Stimulated activated CD4-positive, alpha-beta T cell treated with anti-CD3 and anti-CD28 coated beads, Interleukin-4, amount 100 ng/mL, for 48 hours (primary cell): ENCODE data around the gene PREX1.

ENCODE experiments used
- DNase-seq, 2 donors: peaks; one replicate each; pipeline ENCODE4 v3.0.0-alpha.2; 2020; ENCODE audit warnings: low read depth in 2 of 2

Gene PREX1

GRCh38 chr20:48754292-48754691, 73.5 kb downstream of the PREX1 start:
- no peak for DNase-seq

DNA sequence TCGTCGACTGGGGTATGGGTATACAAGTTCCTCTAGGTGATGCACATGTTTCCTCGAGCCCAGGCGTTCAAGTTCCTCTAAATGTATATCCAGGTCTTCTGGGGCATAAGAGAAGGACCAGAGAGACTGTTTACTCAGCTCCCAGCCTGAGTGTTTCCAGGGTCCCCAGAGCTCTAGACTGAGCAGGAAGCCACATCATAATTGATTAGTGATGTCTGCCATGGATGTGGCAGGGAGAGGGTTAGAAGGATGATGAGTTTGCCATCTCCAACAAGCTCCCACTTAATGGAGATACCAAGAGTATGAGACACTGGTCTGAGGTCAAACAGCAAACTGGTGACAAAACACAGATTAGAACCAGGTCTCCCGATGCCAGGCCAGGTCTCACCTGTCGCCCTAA, 74.8 kb downstream of the PREX1 start:
- no peak for DNase-seq

GRCh38 chr20:48751871-48752270, 75.9 kb downstream of the PREX1 start:
- no peak for DNase-seq

DNA sequence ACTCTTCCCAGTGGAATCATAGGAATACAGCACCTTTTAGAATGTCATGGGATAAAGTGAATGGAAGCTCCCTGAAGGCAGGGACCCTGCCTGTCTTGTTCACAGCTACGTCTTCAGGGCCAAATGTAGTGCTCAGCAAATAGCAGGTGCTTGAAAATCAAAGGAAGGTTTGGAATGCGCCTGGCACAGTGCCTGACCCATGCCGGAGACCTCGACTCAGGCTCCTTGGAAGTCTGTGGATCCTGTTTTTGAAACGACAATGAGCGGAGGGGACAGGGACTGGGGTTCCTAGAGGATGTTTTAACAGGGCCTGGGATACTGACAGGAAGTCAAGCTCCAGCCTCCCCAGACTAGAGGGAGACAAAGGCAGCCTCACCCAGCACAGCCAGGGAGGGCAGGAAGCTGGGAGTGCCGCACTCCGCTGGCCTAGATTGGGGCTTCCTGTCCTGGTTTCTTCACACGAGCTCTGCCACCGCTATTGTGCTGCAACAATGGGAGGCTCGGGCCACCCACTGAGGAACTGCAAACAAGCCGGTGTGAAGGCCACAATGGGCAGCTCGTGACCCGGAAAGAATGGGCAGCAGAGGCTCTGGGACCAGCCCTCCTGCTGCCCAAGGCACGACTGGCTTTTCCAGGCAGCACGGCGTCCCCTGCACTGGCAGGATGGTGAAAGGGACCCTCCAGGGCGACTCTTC, 76.7 kb downstream of the PREX1 start:
- DNase-seq, result no peak

GRCh38 chr20:48750376-48750775, 77.4 kb downstream of the PREX1 start:
- DNase-seq, result no peak

DNA sequence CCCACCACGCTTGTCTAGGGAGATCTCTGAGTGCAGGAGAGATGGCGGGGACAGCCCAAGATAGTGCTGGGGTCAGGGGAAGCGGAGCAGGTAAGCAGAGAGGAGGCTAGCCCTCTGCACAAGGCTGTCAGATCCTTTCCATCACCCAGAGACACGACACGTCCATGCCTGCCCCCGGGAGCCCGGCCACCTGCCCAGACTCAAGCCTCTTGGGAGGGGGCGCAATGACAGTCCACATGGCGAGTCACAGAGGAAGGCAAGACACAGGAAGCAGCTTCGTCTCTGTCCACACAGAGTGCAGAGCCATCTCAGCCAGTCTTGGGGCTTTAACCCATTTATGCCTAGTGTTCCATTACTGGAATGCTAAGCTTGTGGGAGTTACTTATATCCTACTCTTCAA, 78.4 kb downstream of the PREX1 start:
- DNase-seq, result no peak

GRCh38 chr20:48748556-48748955, 79.2 kb downstream of the PREX1 start:
- DNase-seq, result no peak

GRCh38 chr20:48747840-48748414, 79.9 kb downstream of the PREX1 start:
- no peak for DNase-seq

- no peak for DNase-seq
Observed at GRCh38 chr20:48745330-48745729, 82.5 kb downstream of the PREX1 start.

GRCh38 chr20:48744515-48744914, 83.3 kb downstream of the PREX1 start:
- no peak for DNase-seq

DNA sequence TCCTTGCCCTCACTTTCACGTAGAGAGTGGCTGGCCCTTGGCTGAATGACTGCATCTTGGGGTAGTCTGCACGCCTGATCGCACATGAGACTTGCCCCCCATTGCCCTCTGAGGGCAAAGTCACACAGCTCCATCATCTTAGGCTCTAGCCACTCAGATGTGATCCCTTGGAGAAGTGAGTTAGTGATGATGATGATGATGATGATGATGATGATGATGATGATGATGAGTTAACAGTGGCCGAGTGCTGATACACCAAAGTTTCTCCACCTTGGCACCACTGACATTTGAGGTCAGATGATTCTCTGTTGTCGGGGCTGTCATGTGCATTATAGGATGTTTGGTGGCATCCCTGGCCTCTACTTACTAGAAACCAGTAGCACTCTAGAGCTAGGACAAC, 84.0 kb downstream of the PREX1 start:
- no peak for DNase-seq

- DNase-seq, result no peak
Observed at GRCh38 chr20:48742912-48743680, 84.7 kb downstream of the PREX1 start.

DNA sequence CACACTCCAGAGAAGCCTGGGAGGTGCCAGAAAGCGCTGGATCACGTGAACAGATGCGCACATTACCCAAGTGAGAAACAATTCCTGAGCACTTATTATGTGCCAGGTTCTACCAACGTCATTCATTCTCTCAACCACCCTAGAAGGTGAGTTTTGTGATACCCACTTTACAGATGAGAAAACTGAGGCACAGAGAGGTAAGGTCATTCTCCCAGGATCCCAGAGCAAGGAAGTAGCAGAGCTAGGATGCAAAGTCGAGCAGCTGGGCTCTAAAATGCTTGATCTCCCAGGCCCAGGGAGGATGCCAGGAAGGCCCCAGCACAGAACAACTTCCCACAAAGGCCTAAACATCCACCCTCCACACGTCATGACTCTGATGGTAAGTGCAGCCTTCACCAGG, 85.6 kb downstream of the PREX1 start:
- DNase-seq, result no peak

DNA sequence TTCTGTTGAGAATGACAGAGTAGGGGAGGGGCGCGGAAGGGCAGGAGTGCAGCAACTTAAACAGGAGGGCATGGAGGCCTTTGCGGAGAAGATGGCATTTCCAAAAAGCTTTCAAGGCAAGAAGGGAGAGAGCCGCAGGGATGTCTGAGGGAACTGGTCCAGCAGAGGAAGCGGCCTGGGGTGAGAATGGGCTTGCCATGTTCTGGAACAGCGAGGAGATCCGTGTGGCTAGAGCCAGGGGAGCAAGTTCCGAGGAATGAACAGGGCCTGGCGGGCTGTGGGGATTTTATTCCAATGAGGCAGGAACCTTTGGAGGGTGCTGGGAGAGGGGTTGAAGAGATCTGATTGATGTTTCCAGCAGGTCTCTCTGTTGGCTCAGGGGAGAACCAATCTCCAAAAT, 86.1 kb downstream of the PREX1 start:
- no peak for DNase-seq

DNA sequence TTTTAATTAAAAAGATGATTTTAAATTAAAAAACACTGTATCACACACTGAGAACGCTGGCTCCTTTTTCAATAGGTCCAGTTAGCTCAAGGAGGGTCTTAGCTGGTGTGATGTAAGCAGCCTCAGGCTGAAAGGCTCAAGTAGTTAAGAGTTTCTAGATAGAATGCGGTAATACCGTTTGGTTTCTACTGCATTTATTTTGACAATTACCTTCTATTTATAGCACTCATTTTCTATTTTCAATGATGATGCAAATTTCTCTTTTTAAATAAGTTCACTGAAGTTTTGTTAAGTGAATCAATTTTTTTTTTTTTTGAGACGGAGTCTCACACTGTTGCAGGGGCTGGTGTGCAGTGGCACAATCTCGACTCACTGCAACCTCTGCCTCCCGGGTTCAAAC, 87.1 kb downstream of the PREX1 start:
- DNase-seq, result no peak

DNA sequence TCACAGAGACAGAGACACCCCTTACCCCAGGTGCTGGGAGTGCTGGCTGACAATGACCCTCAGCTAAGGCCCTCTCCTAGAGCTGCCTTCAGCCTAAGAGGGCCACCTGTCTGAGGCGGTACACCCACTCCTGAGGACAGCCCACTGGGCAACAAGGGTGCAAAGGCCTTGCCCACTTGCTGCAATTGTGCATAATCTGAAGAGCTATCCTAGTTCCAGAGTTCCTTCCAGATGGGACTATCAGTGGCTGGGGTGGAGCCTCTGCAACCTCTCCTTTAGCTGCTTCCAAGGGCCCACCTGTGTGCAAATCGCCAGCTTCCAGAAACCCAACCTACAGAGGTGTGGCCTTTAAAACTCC, 87.5 kb downstream of the PREX1 start:
- no peak for DNase-seq

DNA sequence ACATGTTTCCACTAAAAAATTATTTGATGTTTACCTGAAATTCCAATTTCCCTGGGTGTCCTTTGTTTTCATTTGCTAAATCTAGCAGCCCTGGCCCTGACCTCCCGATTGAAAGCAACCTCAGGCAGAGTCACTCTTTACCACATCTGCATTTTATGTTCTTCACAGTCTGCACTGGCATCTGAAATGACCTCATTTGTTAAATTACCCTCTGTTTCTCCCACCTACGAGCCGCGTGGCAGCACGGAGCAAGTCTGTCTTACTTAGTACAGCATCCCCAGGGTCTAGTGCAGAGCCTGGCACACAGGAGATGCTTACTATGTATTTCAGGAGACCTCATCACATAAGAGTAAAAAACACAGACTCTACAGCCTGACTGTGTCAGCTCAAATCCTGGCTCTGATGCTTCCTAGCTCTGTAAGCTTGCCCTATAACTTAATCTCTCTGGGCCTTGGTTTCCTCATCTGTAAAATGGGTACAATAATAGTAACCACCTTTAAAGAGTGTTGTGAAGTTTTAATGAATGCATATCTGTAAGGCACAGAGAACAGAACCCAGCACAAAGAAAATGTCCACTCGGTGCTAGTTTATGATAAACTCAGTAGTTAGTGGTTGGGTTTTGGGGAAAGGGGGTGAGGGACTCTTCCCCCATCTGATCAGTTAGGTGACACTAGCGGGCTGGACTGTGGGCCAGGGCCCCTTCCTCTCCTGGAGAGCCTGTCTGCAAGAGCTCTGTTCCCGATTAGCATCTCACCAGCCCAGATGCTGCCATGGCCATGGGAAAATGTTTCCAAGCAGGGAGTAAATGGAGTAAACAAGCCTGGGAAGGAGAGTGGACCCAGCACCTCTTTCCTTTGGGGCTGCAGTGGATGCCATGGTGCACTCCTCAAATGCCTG, 88.2 kb downstream of the PREX1 start:
- DNase-seq, result peak in 1 of 2 donors; percentile 34

DNA sequence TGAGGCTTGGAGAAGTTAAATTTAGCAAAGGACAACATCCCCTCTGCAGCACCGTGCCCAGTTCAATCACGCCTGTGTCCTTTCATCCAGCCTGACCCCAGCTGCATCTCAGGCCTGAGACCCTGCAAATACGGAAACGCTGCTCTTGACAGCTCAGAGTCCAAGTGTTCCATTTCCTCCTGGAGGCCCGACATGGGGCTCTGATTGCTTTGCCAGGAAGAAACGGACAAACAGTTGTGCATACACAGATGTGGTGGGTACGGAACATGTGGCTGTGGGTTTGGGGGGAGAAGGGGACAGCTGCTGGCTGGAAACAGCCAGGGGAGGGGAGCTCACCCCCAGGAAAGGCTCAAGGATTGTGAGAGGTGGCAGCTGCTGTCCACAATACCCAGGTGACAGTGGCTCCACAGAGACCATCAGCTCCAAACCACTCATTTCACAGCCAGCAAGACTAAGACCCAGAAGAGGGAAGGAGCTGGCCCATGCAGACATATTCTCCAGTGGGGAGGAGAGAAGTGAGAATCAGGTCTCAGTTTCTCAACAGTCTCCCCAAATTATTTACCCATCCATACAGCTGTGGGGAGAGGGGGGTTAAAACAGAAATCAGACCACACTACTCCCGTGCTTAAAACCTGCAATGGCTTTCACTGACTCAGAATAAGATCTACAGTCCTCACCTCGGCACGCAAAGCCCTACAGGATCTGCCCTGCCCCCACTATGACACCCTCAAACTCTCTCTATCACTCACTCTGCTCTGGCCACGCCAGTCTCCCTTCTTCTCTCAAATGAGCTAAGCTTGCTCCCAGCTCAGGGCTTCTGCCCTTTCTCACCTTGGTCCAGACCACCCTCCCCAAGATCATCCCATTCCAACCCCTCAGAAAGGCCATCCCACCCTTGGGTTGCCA, 89.1 kb downstream of the PREX1 start:
- peak; percentile 54 to 69 for DNase-seq

GRCh38 chr20:48738094-48738398, 89.8 kb downstream of the PREX1 start:
- no peak for DNase-seq

DNA sequence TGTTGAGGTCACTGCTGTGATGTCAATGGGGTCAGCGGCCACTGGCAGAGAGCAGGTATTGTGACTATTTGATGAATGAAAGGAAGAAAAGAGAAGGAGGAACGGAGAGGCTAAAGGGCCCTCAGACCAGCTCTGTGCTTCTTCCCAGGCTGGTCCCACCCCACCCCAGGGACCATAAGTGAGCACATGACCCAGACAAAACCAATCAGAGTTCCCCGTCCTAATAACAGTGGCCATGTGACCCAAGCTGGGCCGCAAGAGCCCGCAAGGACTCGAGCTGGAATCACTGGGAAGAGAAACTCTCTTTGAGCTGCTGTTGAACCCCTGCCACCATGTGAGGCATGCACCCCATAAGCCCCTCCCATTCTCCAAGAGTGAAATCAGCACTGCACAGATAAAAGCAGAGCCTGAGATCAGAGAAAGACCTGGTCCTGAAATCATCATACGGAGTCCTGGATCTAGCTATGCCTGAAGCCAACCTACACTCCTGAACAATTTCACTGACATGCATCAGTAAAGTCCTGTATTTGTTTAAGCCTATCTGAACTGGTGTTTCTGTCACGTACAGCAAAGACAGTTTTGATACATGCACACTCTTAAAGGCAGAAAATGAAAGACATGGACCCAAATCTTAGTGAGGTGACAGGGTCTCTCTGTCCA, 90.2 kb downstream of the PREX1 start:
- no peak for DNase-seq

GRCh38 chr20:48736636-48737035, 91.2 kb downstream of the PREX1 start:
- no peak for DNase-seq
